Gastrocnemius medialis (tissue), 4 donors: ENCODE measurements around the gene RAD9B.

Experiments used
- CTCF ChIP-seq, 5 experiments: fragments of 450-650 bp in 3 of 5; fragments of 200-600 bp in 2 of 5; sonication (generic) in 2 of 5; IDR thresholded peaks in 4 of 5; conservative IDR thresholded peaks in 1 of 5; 1 replicate in 4 of 5; 2 replicates in 1 of 5; pipeline ENCODE4 v1.5.1; 2016 to 2019; ENCODE audit warnings: antibody characterized with exemption in 5 of 5, mild to moderate bottlenecking in 3 of 5, moderate library complexity in 3 of 5
- POLR2A ChIP-seq, 2 donors: fragments of 450-650 bp; IDR thresholded peaks; one replicate each; pipeline ENCODE4 v1.6.1; 2017; ENCODE audit warnings: antibody characterized with exemption in 2 of 2, mild to moderate bottlenecking in 2 of 2, moderate library complexity in 2 of 2

- TF ChIP-seq CTCF (IDR thresholded peaks at IDR 0.05 in 4 of 5, conservative IDR thresholded peaks at IDR 0.05 in 1 of 5) (no peak), POLR2A (IDR thresholded peaks at IDR 0.05) (no peak)
These were observed 6.0 kb downstream of the RAD9B start for GRCh38 chr12:110508071-110508586.
